Upper lobe of right lung (tissue), 1 donor: Measurements from ENCODE around the gene NMNAT2. TPM values are rescaled to one million over a fixed set of nuclear protein-coding genes. Genes with fewer than 3 reads are reported as not detected.
"Not testable (repeated sequence)": the region's sequence is repeated elsewhere in the genome, so short reads cannot be mapped to it uniquely, and the experiment has no call there.

Source experiments
- ATAC-seq: fragments of 200-7000 bp; cut with Tn5 transposase; one replicate; pipeline ENCODE4 v1.9.1; 2020; ENCODE audit warnings: mild to moderate bottlenecking, moderate library complexity
- DNase-seq: peaks from one replicate; pipeline ENCODE4 v3.0.0-alpha.2; 2020
- H3K27ac ChIP-seq: fragments of 200-600 bp; one replicate; pipeline ENCODE4 v1.8.0; 2022
- H3K27me3 ChIP-seq: fragments of 200-600 bp; one replicate; pipeline ENCODE4 v1.8.0; 2022; ENCODE audit warnings: mild to moderate bottlenecking
- H3K36me3 ChIP-seq: fragments of 200-600 bp; one replicate; pipeline ENCODE4 v1.8.0; 2022
- H3K4me1 ChIP-seq: fragments of 200-600 bp; one replicate; pipeline ENCODE4 v1.8.0; 2022
- H3K4me3 ChIP-seq: fragments of 200-600 bp; one replicate; pipeline ENCODE4 v1.8.0; 2022; ENCODE audit warnings: mild to moderate bottlenecking
- H3K9me3 ChIP-seq: fragments of 200-600 bp; one replicate; pipeline ENCODE4 v1.8.0; 2022
- CTCF ChIP-seq: fragments of 200-600 bp; IDR thresholded peaks from one replicate; pipeline ENCODE4 v1.8.0; 2022; ENCODE audit warnings: antibody characterized with exemption
- intact Hi-C: fragments of 100-400 bp; cut with DNase I; formaldehyde crosslinking; loops from one replicate; pipeline ENCODE4 v1.11.0; 2022
- total RNA-seq: library from RNA; stranded (reverse); fragmentation: NEBNext Ultra II Directional; extraction: Animal tissue kit (Norgen Biotek cat#: 25700); gene quantifications from one replicate; pipeline ENCODE4 v1.2.1, GENCODE V29; 2021
- donor health status: DM: no; HTN: yes; CAD: no; lungs with severe emphysema.

NMNAT2 gene
- total RNA-seq, 1 donor from 2014 or later: 0.38 TPM

- DNase-seq (no peak), ATAC-seq (no peak)
- no peaks in the 10 kb centered on the region for H3K27me3 ChIP-seq
- TF ChIP-seq CTCF: no peak
- H3K36me3 ChIP-seq: no peaks in the 10 kb centered on the region
- intact Hi-C loops: no loop called here
- H3K4me3 ChIP-seq: no peak overlapping the region
- no peak overlapping the region for H3K27ac ChIP-seq
- H3K9me3 ChIP-seq: no peaks in the 10 kb centered on the region
- no peaks in the 10 kb centered on the region for H3K4me1 ChIP-seq
Measured at GRCh38 chr1:183431840-183432547, 13.8 kb upstream of the NMNAT2 start.

- H3K27me3 ChIP-seq, intact Hi-C loops, DNase-seq, H3K27ac ChIP-seq, H3K9me3 ChIP-seq, H3K4me1 ChIP-seq, ATAC-seq, H3K36me3 ChIP-seq, H3K4me3 ChIP-seq: not testable (repeated sequence)
Measured at GRCh38 chr1:183427591-183427990, 9.4 kb upstream of the NMNAT2 start.

GRCh38 chr1:183424691-183425090 is 6.5 kb upstream of the NMNAT2 start:
- no peak for TF ChIP-seq CTCF
- Histone ChIP-seq H3K27me3 (peaks cover 10% of the 10 kb centered on the region), H3K27ac (no peak overlapping the region), H3K4me3 (no peak overlapping the region), H3K4me1 (no peaks in the 10 kb centered on the region), H3K9me3 (no peaks in the 10 kb centered on the region), H3K36me3 (no peaks in the 10 kb centered on the region)
- ATAC-seq (no peak), DNase-seq (no peak)
- intact Hi-C loops: no loop called here

- H3K36me3 ChIP-seq: no peaks in the 10 kb centered on the region
- H3K4me3 ChIP-seq: no peak overlapping the region
- intact Hi-C loops: no loop called here
- no peaks in the 10 kb centered on the region for H3K4me1 ChIP-seq
- H3K9me3 ChIP-seq: no peaks in the 10 kb centered on the region
- ATAC-seq (no peak), DNase-seq (no peak)
- H3K27me3 ChIP-seq: peaks cover 22% of the 10 kb centered on the region
- H3K27ac ChIP-seq: no peak overlapping the region
- no peak for TF ChIP-seq CTCF
Measured at GRCh38 chr1:183423541-183423940, 5.4 kb upstream of the NMNAT2 start.

- no peak for ATAC-seq
- Histone ChIP-seq H3K4me3 (no peak overlapping the region), H3K9me3 (no peaks in the 10 kb centered on the region), H3K36me3 (no peaks in the 10 kb centered on the region), H3K27ac (no peak overlapping the region), H3K4me1 (peaks cover 22% of the 10 kb centered on the region), H3K27me3 (peaks cover 49% of the 10 kb centered on the region)
- DNase-seq: no peak
- intact Hi-C loops: no loop called here
- TF ChIP-seq CTCF: no peak
Measured at GRCh38 chr1:183419399-183419798, 1.2 kb upstream of the NMNAT2 start.

- Histone ChIP-seq H3K36me3 (no peaks in the 10 kb centered on the region), H3K9me3 (no peaks in the 10 kb centered on the region), H3K4me1 (peaks cover 22% of the 10 kb centered on the region), H3K4me3 (no peak overlapping the region), H3K27me3 (peaks cover 49% of the 10 kb centered on the region), H3K27ac (no peak overlapping the region)
- ATAC-seq: no peak
- no peak for TF ChIP-seq CTCF
- intact Hi-C loops: no loop called here
- DNase-seq: no peak
Measured at GRCh38 chr1:183418696-183419095, 516 bp upstream of the NMNAT2 start.
